Neural crest cell (in vitro differentiated cells): ENCODE results near the gene MLN. TPM values are rescaled to one million over a fixed set of nuclear protein-coding genes. Genes with fewer than 3 reads are reported as not detected.
A peak's percentile ranks its signal among the peaks of the same experiment; 100 is the strongest.

ENCODE experiments used
- DNase-seq: peaks from one replicate; pipeline ENCODE4 v3.0.0; 2021; ENCODE audit warnings: low read depth, mixed read lengths, low spot score
- H3K27ac Mint-ChIP-seq: one replicate; pipeline ENCODE4 v1.8.0; 2021; ENCODE audit warnings: mild to moderate bottlenecking, mixed read lengths; ENCODE audit not compliant: unreplicated experiment
- H3K27me3 Mint-ChIP-seq: 2 replicates; pipeline ENCODE4 v1.8.0; 2021; ENCODE audit warnings: low read depth, mild to moderate bottlenecking, mixed read lengths
- H3K36me3 Mint-ChIP-seq: 2 replicates; pipeline ENCODE4 v1.8.0; 2021; ENCODE audit warnings: low read depth, mild to moderate bottlenecking, mixed read lengths
- H3K4me1 Mint-ChIP-seq: 2 replicates; pipeline ENCODE4 v1.8.0; 2021; ENCODE audit warnings: mixed read lengths
- H3K4me3 Mint-ChIP-seq: one replicate; pipeline ENCODE4 v1.8.0; 2021; ENCODE audit warnings: mild to moderate bottlenecking, mixed read lengths
- H3K9me3 Mint-ChIP-seq: 2 replicates; pipeline ENCODE4 v1.8.0; 2021; ENCODE audit warnings: mixed read lengths
- CTCF ChIP-seq: fragments of 200-600 bp; sonication (generic); conservative IDR thresholded peaks from 2 replicates; pipeline ENCODE4 v1.5.0; 2021; ENCODE audit warnings: antibody characterized with exemption, mild to moderate bottlenecking
- total RNA-seq: library from RNA; stranded (reverse); gene quantifications from 2 replicates; pipeline ENCODE4 v1.2.1, GENCODE V29; 2021

Gene MLN
- total RNA-seq, 1 donor from 2014 or later: not detected

GRCh38 chr6:33746036-33746600 is 57.7 kb downstream of the MLN start:
- no peak for DNase-seq
- Mint-ChIP-seq H3K36me3 (no peaks in the 10 kb centered on the region), H3K27ac (no peak overlapping the region), H3K4me1 (peaks cover 36% of the 10 kb centered on the region), H3K9me3 (no peaks in the 10 kb centered on the region), H3K4me3 (no peak overlapping the region), H3K27me3 (no peaks in the 10 kb centered on the region)
- no peak for TF ChIP-seq CTCF

GRCh38 chr6:33745548-33745947 is 58.3 kb downstream of the MLN start:
- no peak for TF ChIP-seq CTCF
- Mint-ChIP-seq H3K27ac (peak overlapping the region; percentile 65), H3K4me1 (peaks cover 36% of the 10 kb centered on the region), H3K4me3 (peak overlapping the region; percentile 48), H3K27me3 (no peaks in the 10 kb centered on the region), H3K9me3 (no peaks in the 10 kb centered on the region), H3K36me3 (no peaks in the 10 kb centered on the region)
- DNase-seq: no peak

GRCh38 chr6:33744895-33745546 is 58.8 kb downstream of the MLN start:
- H3K4me3 Mint-ChIP-seq: peak overlapping the region; percentile 17
- no peak for TF ChIP-seq CTCF
- H3K4me1 Mint-ChIP-seq: peaks cover 36% of the 10 kb centered on the region
- H3K27me3 Mint-ChIP-seq: no peaks in the 10 kb centered on the region
- H3K36me3 Mint-ChIP-seq: no peaks in the 10 kb centered on the region
- no peaks in the 10 kb centered on the region for H3K9me3 Mint-ChIP-seq
- no peak for DNase-seq
- H3K27ac Mint-ChIP-seq: peak overlapping the region; percentile 69

Other genes with a start within 250 kb of the MLN start
- 29.9 and 32.9 TPM in 2 replicates for gene BAK1, start 223.7 kb downstream of the MLN start, total RNA-seq
- 16.0 TPM in 2 replicates for gene ITPR3, start 182.7 kb downstream of the MLN start, total RNA-seq
- 114 and 116 TPM in 2 replicates for gene UQCC2, start 92.3 kb downstream of the MLN start, total RNA-seq
- gene IP6K3, start 57.1 kb downstream of the MLN start, total RNA-seq: 0.72 and 0.89 TPM in 2 replicates
- gene LEMD2, start 14.9 kb downstream of the MLN start, total RNA-seq: 63.6 and 71.1 TPM in 2 replicates